Central memory CD4-positive, alpha-beta T cell (primary cell): Measurements from ENCODE around the gene ADAM10.
A peak's percentile ranks its signal among the peaks of the same experiment; 100 is the strongest.

Experiments used
- DNase-seq: peaks from one replicate; pipeline ENCODE4 v3.0.0; 2022

ADAM10 gene

GRCh38 chr15:58752716-58753115 is 3.2 kb upstream of the ADAM10 start:
- no peak for DNase-seq

- peak; percentile 24 for DNase-seq
Observed at GRCh38 chr15:58748852-58749531, 515 bp downstream of the ADAM10 start.

DNA sequence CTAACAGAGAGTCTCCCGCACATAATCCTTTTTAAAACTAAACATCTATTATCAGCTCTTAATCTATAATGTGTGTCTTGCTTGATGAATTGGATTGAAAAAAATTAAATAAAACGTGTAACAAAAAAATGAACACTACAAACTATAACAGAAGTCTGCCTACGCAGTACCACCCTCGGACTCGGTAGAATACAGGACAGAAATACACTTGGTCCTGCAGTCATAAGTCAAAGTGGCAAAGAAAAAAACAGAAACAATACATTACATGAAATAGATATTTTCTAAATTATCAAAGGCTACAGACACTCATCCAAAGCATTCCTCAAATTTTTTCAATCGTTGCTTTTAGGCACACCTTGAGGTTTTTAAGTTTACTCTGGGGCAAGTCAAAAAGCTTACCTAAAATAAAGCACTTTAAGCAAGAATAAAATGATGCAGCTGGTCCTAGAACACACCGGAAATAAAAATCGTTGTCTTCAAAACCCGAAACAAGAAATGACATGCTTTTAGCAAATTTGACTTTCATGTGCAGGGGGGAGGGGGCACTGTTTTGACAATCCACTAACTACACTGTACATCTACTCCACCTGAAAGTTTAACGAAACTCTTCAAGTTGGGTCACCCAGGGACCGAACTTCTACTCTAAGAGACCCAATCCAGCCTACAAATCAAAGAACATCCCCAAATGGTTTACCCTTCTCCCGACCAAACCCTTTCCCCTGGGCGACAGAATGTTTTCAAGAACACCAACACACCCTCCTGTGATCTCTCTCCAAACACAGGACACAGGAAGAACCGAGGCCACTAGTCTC is 1.3 kb downstream of the ADAM10 start:
- peak; percentile 43 for DNase-seq

GRCh38 chr15:58746174-58746573 is 3.3 kb downstream of the ADAM10 start:
- DNase-seq = no peak

DNA sequence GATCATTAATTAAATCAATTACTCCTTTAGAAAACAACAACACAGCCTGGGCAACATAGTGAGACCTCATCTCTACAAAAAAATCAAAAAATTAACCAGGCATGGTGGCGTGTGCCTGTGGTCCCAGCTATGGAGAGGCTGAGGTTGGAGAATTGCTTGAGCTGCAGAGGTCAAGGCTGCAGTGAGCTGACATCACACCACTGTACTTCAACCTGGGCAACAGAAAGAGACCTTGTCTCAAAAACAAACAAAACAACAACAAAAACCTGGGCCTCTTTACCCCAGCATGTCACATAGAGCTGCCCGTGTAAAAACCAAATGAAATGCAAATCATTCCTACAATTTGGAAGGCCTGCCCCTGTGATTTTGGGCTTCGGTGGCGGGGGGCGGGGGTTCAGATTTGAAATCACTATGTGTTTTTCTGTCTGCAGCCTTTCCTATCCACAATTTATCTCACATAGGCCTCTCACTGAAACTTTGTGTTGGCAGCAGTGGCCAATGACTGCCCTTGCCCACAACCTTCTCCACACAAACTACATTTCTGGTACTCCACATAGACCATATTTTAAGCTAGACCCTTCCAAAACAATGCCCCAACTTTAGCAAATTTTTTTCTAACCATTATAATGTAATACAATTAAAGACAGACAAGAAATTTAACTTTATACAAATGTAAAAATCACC is 6.5 kb downstream of the ADAM10 start:
- no peak for DNase-seq

GRCh38 chr15:58742022-58742813 is 7.3 kb downstream of the ADAM10 start:
- DNase-seq = no peak

GRCh38 chr15:58741032-58741431 is 8.5 kb downstream of the ADAM10 start:
- no peak for DNase-seq

- no peak for DNase-seq
Observed at GRCh38 chr15:58740436-58740835, 9.1 kb downstream of the ADAM10 start.

DNA sequence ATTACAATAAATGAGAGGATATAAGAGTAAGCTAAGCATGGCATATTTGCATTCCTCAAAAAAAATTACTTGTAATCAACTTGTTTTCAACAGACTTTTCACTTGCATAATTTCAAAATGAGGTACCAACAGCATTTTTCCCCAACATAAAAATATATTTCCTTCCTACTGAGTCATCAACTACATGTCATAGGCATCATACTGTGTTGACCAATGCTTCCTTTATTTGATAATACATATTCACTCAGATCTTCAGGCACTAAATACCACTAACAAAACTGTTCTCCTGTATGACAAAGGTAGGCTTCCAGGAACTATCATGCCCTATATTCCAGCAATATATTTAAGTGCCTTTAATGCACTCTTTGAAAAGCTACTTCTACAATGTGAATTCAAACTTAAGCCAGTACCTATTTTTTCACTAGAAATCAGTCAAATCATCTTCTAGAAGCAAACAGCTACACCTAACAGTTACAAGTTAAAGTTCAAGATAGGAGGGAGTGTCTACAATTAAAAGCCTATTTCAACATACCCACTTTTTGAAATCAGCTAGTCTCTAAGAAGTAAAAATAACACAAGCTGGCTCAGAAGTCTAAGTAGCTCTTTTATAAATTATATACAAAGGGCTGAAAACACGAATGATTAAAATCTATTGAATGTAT is 11.3 kb downstream of the ADAM10 start:
- no peak for DNase-seq

DNA sequence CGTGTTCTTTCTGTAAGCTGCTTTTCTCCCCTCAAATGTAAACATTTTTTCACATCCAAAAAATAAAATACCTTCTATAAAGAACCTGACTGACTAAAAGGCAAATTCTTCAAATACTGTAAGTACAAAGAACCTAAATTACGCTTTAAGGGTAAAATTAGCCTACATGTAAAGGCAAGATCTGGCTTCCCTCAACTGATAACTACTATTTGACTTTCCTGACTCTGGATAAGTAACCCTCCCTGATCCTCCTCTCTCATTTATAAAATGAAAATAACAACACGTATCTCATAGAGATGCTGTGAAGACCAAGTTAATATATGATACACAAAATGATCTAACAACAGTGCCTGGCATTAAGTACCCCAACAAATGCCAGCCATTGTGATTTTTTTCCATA is 12.2 kb downstream of the ADAM10 start:
- no peak for DNase-seq

- no peak for DNase-seq
Observed at GRCh38 chr15:58736018-58736643, 13.4 kb downstream of the ADAM10 start.

- DNase-seq = no peak
Observed at GRCh38 chr15:58734859-58735258, 14.6 kb downstream of the ADAM10 start.

GRCh38 chr15:58732625-58733363 is 16.7 kb downstream of the ADAM10 start:
- no peak for DNase-seq

DNA sequence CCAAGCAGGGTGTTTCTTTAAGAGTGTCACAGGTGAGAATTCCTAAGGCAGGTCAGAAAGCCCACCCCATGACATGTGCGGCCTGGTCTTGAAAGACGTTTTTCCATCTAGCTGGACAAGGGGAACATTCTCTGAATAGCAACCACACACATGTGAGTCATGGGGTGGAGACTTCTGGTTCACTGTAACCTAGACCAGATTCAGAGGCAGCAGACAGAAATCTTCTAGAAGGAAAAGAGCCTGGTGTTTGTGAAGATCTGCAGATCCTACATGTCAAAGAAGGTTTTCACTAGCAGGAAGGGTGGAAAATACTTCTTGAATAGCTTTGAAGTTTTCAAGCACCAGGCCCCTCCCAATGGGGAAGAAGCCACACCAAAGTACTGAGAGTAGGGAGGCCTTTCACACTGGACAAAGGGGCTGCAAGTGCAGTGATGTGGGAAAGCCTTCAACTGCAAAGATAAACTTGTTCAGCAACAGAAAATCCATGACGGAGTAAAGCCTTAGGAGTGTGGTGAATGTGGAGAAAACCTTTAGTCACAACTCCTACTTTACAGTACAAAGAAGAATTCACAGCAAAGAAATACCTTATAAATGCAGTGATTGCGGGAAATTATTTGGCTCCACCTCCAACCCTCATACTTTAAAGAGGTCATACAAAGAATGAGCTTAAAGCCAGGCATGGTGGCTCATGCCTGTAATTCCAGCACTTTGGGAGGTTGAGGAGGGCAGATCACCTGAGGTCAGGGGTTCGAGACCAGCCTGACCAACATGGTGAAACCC is 17.6 kb downstream of the ADAM10 start:
- DNase-seq = peak; percentile 2

DNA sequence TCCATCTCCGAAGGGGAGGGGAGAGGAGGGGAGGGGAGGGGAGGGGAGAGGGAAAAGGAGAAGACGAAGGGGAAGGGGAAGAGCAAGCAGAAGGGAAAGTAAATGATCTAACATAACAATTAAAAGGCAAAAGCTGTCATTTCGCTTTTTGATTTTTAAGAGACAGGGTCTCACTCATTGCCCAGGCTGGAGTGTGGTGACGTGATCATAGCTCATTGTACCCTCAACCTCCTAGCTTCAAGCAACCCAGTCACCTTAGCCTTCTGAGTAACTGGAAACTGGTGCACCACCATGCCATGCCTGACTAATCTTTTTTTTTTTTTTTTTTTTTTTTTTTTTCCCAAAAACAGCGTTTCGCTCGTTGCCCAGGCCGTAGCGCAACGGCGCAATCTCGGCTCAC is 22.6 kb downstream of the ADAM10 start:
- DNase-seq = no peak

GRCh38 chr15:58724466-58724865 is 25.0 kb downstream of the ADAM10 start:
- DNase-seq = no peak

GRCh38 chr15:58717357-58717756 is 32.1 kb downstream of the ADAM10 start:
- no peak for DNase-seq

- no peak for DNase-seq
Observed at GRCh38 chr15:58716027-58716426, 33.5 kb downstream of the ADAM10 start.

DNA sequence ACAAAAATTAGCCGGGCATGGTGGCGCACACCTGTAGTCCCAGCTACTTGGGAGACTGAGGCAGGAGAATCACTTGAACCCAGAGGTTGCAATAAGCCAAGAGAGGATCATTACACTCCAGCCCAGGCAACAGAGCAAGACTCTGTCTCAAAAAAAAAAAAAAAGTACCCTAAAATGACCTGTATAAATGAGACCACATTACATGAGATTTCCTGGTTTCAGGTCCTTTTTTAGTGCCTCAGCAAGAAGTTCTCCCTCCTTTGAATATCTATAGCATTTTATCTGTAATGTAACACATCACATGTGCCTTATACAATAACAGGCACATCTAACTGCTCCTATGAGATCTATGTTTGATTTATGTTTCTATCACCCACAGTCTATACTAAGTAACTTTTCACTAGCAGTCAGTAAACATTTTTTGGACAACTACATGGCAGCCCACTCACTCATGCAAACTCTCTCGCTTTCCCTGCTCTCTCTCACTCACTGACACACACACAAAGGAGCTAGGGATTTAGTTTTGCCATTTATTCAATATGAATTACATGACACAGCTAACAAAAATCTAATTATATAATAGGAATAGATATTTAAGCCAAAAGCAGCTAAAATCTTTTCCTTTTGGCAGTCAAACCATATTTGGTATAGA is 34.1 kb downstream of the ADAM10 start:
- DNase-seq = no peak

- no peak for DNase-seq
Observed at GRCh38 chr15:58710701-58711100, 38.8 kb downstream of the ADAM10 start.
